Measurements from ENCODE around the gene STXBP1.

- TF ChIP-seq CTCF (IDR thresholded peaks at IDR 0.05 in 4 of 5, conservative IDR thresholded peaks at IDR 0.05 in 1 of 5) = no peak
- no peak for TF ChIP-seq POLR2A (IDR thresholded peaks at IDR 0.05)
Measured at GRCh38 chr9:127567730-127568617, 44.1 kb upstream of the STXBP1 start.

Measured in gastrocnemius medialis (tissue), 4 donors.